HepG2 (cell line): ENCODE measurements around the gene BABAM1. TPM values are rescaled to one million over a fixed set of nuclear protein-coding genes. Genes with fewer than 3 reads are reported as not detected.

Experiments used
- FOXC1 ChIP-seq: sonication (generic); formaldehyde crosslinking; IDR thresholded peaks from 2 replicates; pipeline ENCODE4 v1.8.0; 2022; ENCODE audit warnings: mild to moderate bottlenecking, missing genetic modification reagents, borderline replicate concordance
- IRF2 ChIP-seq: IDR thresholded peaks from 2 replicates; pipeline ENCODE4 v1.6.1; 2018; ENCODE audit warnings: missing genetic modification reagents, missing compliant biosample characterization
- MIER2 ChIP-seq: IDR thresholded peaks from 2 replicates; pipeline ENCODE4 v1.6.1; 2016; ENCODE audit warnings: missing biosample characterization, missing genetic modification reagents
- NFKB2 ChIP-seq: sonication (generic); formaldehyde crosslinking; IDR thresholded peaks from 2 replicates; pipeline ENCODE4 v1.4.0; 2020; ENCODE audit warnings: missing genetic modification reagents, borderline replicate concordance
- ZNF510 ChIP-seq: sonication (generic); formaldehyde crosslinking; IDR thresholded peaks from 2 replicates; pipeline ENCODE4 v1.4.0; 2020; ENCODE audit warnings: low read depth, mild to moderate bottlenecking, missing genetic modification reagents
- ZNF530 ChIP-seq: sonication (generic); formaldehyde crosslinking; IDR thresholded peaks from 2 replicates; pipeline ENCODE4 v1.5.0; 2020; ENCODE audit warnings: low read depth, mild to moderate bottlenecking, missing genetic modification reagents
- ZNF652 ChIP-seq: IDR thresholded peaks from 2 replicates; pipeline ENCODE4 v1.6.1; 2016; ENCODE audit warnings: low read depth, borderline replicate concordance
- ZNF670 ChIP-seq: sonication (generic); formaldehyde crosslinking; IDR thresholded peaks from 2 replicates; pipeline ENCODE4 v1.8.0; 2022; ENCODE audit warnings: mild to moderate bottlenecking, missing genetic modification reagents, borderline replicate concordance
- ZNF816 ChIP-seq: sonication (generic); formaldehyde crosslinking; IDR thresholded peaks from 2 replicates; pipeline ENCODE4 v1.8.0; 2022; ENCODE audit warnings: missing genetic modification reagents, mild to moderate bottlenecking, borderline replicate concordance
- polyA plus RNA-seq, 8 experiments: library from polyadenylated mRNA; depleted of rRNA in 3 of 8; stranded (reverse) in 7 of 8; unstranded in 1 of 8; fragments of >200 nt; fragmentation: Illumina TruSeq in 4 of 8; extraction: Trizol in 4 of 8; gene quantifications; 2 replicates each; pipeline versions ENCODE4 v1.2.1 to v1.2.3, GENCODE V29; 2011 to 2016; ENCODE audit warnings: low read depth in 4 of 8, missing spikeins in 1 of 8, mixed read lengths in 1 of 8; ENCODE audit not compliant: insufficient read depth in 1 of 8
- total RNA-seq, 5 experiments: library from RNA; depleted of rRNA; stranded (reverse); fragments of >200 nt; fragmentation: Illumina TruSeq; extraction: Trizol; gene quantifications; 2 replicates each; pipeline ENCODE4 v1.2.3, GENCODE V29; 2016; ENCODE audit warnings: low read depth in 1 of 5
- TF ChIP-seq, protein P1 (sequence below), 2 experiments: sonication (generic) in 1 of 2; formaldehyde crosslinking in 1 of 2; IDR thresholded peaks; 2 replicates each; pipeline versions ENCODE4 v1.4.0 to v1.6.1; 2016 to 2020; ENCODE audit warnings: borderline replicate concordance in 1 of 2, low read depth in 1 of 2, mild to moderate bottlenecking in 1 of 2, missing genetic modification reagents in 1 of 2
- TF ChIP-seq, protein P2 (sequence below): sonication (generic); formaldehyde crosslinking; IDR thresholded peaks from 2 replicates; pipeline ENCODE4 v1.8.1; 2023; ENCODE audit warnings: mild to moderate bottlenecking, missing genetic modification reagents, borderline replicate concordance
- TF ChIP-seq, protein P3 (sequence below): sonication (generic); formaldehyde crosslinking; IDR thresholded peaks from 2 replicates; pipeline ENCODE4 v1.5.0; 2020; ENCODE audit warnings: mild to moderate bottlenecking, missing genetic modification reagents
- TF ChIP-seq, protein P4 (sequence below): sonication (generic); formaldehyde crosslinking; IDR thresholded peaks from 2 replicates; pipeline ENCODE4 v1.4.0; 2020; ENCODE audit warnings: missing genetic modification reagents
- TF ChIP-seq, protein P5 (sequence below): sonication (generic); formaldehyde crosslinking; IDR thresholded peaks from 2 replicates; pipeline ENCODE4 v1.4.0; 2020; ENCODE audit warnings: mild to moderate bottlenecking, missing genetic modification reagents

BABAM1 gene
- total and polyA plus RNA-seq, 2 of the 13 experiments (the other 11 are each of a cell fraction or from before 2014, with no cell fraction given), result 70.0 to 82.0 TPM

DNA sequence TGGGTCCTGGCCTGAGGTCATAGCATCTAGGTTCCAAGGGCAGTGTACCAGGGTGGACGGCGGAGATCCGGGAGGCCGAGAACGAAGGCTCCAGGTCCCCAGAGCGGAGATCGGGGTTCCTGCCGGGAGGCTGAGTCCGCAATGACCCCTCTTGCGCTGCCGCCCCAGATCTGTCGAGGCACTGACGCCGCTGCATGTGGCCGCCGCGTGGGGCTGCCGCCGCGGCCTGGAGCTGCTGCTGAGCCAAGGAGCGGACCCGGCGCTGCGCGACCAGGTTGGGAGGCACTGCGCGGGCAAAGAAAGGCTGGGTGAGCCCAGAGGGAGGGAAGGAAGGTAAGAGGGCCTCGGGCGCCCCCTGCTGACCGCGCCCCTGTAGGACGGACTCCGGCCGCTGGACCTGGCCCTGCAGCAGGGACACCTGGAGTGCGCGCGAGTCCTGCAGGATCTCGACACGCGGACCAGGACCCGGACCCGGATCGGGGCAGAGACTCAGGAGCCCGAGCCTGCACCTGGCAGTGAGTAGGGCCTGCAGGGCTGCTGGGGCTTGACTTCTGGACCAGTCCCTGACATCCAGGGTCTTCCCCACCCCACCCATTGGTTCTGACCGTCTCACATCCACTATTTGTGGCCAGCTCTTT, 15.4 kb downstream of the BABAM1 start (continued):
- TF ChIP-seq ZNF670 (CRISPR knock-in tag) (no peak), MIER2 (0 out of 2 replicates have a peak, but pooled peaks have one; percentile 37), ZNF530 (CRISPR knock-in tag) (no peak), ZNF652 (no peak), ZNF816 (no peak), ZNF510 (no peak), NFKB2 (peak; percentile 33; the same call in 1 of the 2 replicates), FOXC1 (peak; percentile 83; the same call in 1 of the 2 replicates), IRF2 (CRISPR knock-in tag) (no peak; the same call in 1 of the 2 replicates)
- TF ChIP-seq, protein P1, sequence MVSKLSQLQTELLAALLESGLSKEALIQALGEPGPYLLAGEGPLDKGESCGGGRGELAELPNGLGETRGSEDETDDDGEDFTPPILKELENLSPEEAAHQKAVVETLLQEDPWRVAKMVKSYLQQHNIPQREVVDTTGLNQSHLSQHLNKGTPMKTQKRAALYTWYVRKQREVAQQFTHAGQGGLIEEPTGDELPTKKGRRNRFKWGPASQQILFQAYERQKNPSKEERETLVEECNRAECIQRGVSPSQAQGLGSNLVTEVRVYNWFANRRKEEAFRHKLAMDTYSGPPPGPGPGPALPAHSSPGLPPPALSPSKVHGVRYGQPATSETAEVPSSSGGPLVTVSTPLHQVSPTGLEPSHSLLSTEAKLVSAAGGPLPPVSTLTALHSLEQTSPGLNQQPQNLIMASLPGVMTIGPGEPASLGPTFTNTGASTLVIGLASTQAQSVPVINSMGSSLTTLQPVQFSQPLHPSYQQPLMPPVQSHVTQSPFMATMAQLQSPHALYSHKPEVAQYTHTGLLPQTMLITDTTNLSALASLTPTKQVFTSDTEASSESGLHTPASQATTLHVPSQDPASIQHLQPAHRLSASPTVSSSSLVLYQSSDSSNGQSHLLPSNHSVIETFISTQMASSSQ (IDR thresholded peaks at IDR 0.05; ENCODE audit: low read depth), result no peak
- TF ChIP-seq, protein P1 (CRISPR knock-in tag; IDR thresholded peaks at IDR 0.05; ENCODE audit: borderline replicate concordance), result 0 out of 2 replicates have a peak, but pooled peaks have one; percentile 51
- TF ChIP-seq, protein P2, sequence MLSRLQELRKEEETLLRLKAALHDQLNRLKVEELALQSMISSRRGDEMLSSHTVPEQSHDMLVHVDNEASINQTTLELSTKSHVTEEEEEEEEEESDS (CRISPR knock-in tag), result no peak
- TF ChIP-seq, protein P3, sequence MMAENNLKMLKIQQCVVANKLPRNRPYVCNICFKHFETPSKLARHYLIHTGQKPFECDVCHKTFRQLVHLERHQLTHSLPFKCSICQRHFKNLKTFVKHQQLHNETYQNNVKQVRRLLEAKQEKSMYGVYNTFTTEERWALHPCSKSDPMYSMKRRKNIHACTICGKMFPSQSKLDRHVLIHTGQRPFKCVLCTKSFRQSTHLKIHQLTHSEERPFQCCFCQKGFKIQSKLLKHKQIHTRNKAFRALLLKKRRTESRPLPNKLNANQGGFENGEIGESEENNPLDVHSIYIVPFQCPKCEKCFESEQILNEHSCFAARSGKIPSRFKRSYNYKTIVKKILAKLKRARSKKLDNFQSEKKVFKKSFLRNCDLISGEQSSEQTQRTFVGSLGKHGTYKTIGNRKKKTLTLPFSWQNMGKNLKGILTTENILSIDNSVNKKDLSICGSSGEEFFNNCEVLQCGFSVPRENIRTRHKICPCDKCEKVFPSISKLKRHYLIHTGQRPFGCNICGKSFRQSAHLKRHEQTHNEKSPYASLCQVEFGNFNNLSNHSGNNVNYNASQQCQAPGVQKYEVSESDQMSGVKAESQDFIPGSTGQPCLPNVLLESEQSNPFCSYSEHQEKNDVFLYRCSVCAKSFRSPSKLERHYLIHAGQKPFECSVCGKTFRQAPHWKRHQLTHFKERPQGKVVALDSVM (CRISPR knock-in tag), result peak; percentile 83
- TF ChIP-seq, protein P4, sequence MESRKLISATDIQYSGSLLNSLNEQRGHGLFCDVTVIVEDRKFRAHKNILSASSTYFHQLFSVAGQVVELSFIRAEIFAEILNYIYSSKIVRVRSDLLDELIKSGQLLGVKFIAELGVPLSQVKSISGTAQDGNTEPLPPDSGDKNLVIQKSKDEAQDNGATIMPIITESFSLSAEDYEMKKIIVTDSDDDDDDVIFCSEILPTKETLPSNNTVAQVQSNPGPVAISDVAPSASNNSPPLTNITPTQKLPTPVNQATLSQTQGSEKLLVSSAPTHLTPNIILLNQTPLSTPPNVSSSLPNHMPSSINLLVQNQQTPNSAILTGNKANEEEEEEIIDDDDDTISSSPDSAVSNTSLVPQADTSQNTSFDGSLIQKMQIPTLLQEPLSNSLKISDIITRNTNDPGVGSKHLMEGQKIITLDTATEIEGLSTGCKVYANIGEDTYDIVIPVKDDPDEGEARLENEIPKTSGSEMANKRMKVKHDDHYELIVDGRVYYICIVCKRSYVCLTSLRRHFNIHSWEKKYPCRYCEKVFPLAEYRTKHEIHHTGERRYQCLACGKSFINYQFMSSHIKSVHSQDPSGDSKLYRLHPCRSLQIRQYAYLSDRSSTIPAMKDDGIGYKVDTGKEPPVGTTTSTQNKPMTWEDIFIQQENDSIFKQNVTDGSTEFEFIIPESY, result peak; percentile 68; the same call in 1 of the 2 replicates
- TF ChIP-seq, protein P5, sequence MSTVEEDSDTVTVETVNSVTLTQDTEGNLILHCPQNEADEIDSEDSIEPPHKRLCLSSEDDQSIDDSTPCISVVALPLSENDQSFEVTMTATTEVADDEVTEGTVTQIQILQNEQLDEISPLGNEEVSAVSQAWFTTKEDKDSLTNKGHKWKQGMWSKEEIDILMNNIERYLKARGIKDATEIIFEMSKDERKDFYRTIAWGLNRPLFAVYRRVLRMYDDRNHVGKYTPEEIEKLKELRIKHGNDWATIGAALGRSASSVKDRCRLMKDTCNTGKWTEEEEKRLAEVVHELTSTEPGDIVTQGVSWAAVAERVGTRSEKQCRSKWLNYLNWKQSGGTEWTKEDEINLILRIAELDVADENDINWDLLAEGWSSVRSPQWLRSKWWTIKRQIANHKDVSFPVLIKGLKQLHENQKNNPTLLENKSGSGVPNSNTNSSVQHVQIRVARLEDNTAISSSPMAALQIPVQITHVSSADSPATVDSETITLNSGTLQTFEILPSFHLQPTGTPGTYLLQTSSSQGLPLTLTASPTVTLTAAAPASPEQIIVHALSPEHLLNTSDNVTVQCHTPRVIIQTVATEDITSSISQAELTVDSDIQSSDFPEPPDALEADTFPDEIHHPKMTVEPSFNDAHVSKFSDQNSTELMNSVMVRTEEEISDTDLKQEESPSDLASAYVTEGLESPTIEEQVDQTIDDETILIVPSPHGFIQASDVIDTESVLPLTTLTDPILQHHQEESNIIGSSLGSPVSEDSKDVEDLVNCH, result no peak
